ENCODE results near the gene TMEM9B. TPM values are rescaled to one million over a fixed set of nuclear protein-coding genes. Genes with fewer than 3 reads are reported as not detected.

TMEM9B gene
- total RNA-seq, 1 donor from 2014 or later: 65.2 TPM

- DNase-seq (ENCODE audit: low spot score in 2 of 2): no peak
- no peak for FAIRE-seq
These were observed 31.6 kb downstream of the TMEM9B start, which contains the start of gene C11orf16 for GRCh38 chr11:8932564-8933180. TSS of gene C11orf16 (minus strand) at chr11:8932947. CDS start at chr11:8932308, 639 bp downstream.

DNA sequence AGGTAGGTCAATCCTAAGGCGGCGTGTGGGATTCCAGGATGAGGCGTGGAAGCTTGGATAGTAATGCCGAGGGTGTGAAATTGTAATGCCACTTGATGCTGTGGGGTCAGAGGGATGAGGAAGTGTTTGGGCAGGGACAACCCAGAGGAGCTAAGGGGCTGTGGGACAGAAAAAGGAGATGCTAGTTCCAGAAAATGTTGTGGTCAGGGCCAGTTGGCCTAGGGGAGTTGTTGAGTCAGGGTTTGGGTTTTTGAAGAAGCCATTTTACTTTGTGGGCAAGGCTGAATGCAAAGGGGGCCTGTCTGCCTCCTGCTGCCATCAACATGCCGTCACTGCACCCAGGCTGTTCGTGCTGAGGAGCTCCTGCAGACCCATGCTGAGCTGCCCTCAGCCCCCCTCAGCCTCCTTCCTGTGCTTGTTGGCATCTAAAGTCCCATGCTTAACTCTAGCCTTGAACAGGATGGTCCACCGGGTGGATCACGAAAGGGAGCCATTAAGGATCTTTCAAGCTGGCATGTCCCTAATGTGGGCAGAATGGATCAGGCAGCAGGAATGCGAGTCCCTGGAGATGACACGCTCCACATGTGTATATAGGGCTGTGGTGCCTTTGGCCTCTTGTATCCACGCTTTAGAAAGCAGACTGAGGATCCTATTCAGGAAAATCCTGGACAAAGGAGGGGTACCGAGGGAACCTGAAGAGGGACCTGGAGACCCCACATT lies 33.6 kb downstream of the TMEM9B start:
- DNase-seq (ENCODE audit: low spot score in 2 of 2) (no peak), FAIRE-seq (no peak)

DNA sequence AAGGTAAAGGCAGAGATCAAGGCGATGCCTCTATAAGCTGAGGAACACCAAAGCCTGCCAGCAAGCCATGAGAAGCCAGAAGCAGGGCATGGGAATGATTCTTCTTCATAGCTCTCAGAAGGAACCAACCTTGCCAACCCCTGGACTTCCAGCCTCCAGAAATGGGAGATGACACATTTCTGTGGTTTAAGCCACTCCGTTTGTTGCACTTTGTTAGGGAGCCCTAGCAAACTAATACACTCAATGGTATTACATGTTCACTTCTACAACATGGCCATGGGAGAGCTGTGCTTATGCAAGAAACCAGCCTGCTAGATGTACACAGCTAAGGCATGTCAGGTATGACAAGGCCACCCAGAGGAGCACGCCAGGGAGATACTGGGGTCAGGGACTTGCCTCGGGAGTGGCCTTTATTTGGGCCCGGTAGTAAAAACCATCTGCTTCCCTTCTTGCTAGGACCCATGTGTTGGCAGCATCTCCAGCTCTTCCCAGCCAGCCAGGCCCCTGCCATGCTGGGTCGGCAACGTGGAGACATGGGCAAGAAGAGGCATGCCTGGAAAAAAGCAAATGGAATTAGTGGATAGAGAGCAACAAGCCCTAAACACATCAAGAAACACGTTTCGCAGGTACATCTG lies 35.1 kb downstream of the TMEM9B start:
- FAIRE-seq (no peak), DNase-seq (ENCODE audit: low spot score in 2 of 2) (no peak)

GRCh38 chr11:8928205-8928604 lies 36.0 kb downstream of the TMEM9B start:
- DNase-seq (ENCODE audit: low spot score in 2 of 2) (no peak), FAIRE-seq (no peak)

- FAIRE-seq (no peak), DNase-seq (ENCODE audit: low spot score in 2 of 2) (no peak)
These were observed 37.0 kb downstream of the TMEM9B start for GRCh38 chr11:8927233-8927632.

- FAIRE-seq (no peak), DNase-seq (ENCODE audit: low spot score in 2 of 2) (no peak)
These were observed 38.0 kb downstream of the TMEM9B start for GRCh38 chr11:8926236-8926635.

DNA sequence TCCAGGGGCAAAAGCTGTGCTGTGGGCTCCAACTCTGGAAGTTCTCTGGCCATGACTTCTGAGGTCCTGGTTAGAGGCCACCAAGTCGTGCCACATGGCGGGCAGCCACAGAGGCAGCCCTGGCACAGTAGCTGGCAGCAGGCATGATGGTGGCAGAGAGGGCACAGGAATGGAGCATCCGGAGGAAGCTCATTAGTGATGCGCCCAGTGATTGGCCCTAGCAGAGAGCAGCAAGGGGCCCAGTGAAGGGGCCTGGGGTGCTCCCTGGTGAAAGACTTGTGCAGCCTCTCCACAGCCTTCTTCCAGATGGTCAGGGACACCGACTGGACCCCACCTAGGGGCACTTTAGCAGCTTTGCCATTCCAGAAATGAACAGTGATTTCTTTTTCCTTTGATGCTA lies 38.5 kb downstream of the TMEM9B start:
- FAIRE-seq (no peak), DNase-seq (ENCODE audit: low spot score in 2 of 2) (no peak)

DNA sequence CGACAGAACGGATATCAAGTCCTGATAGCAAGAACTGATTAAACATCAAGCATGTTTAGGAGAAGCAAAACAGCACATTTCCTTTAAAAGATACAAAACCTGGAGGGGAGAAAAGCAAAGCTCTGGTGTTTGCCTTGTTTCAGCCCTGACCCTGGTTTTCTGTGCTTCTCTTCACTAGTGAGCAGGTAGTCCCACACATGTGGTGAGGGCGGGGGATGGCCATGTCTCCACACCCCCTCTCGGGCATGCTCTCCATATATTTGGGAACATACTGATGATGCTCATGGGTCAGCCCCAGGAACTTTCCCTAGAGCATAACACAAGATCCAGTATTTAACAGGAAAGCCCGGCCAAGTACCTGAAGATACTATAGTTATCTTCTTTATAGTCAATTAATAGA lies 41.6 kb downstream of the TMEM9B start:
- no peak for FAIRE-seq

GRCh38 chr11:8917157-8917825 lies 47.0 kb downstream of the TMEM9B start:
- no peak for DNase-seq (ENCODE audit: low spot score in 2 of 2)
- FAIRE-seq: no peak

More for the DNA sequence above, 41.6 kb downstream of the TMEM9B start:
- DNase-seq (ENCODE audit: low spot score in 2 of 2): no peak

GRCh38 chr11:8914661-8915018 lies 49.6 kb downstream of the TMEM9B start:
- FAIRE-seq (no peak), DNase-seq (ENCODE audit: low spot score in 2 of 2) (no peak)

- DNase-seq (ENCODE audit: low spot score in 2 of 2) (peak in 1 of 2 donors; percentile 45), FAIRE-seq (no peak)
These were observed 50.1 kb downstream of the TMEM9B start for GRCh38 chr11:8913961-8914660.

DNA sequence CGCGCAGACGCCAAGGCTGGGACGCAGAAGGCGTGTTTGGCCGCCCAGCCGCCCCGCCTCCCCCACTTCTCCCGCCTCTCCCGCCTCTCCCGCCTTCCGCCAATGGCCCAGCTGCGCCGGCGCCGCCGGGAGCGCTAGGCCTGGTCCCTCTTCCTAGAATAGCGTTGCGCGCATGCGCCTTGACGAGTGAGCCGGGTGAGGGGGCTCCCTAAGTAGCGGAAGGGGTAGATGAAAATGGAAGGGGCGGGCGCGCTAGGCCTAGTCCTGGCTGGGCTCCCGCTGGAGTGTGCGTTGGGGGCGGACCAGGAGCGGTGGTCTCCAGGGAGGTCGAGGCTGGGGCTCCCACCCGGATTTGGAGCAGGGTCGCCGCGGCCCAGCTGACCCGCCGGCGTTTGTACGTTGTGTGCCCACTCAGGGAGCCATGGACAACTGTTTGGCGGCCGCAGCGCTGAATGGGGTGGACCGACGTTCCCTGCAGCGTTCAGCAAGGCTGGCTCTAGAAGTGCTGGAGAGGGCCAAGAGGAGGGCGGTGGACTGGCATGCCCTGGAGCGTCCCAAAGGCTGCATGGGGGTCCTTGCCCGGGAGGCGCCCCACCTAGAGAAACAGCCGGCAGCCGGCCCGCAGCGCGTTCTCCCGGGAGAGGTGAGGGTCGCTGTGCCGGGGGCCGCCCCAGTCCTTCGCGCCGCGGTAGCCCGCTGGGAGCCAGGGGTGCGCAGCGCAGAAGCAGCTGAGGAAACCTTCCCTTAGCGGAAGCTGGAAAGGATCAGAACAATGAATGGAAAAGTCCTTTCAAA lies 53.0 kb downstream of the TMEM9B start, which contains the start of gene AKIP1:
AKIP1 (plus strand) TSS at position 161 of the 795 bp plus-strand sequence; CDS start at position 422, 261 bp downstream.
- DNase-seq (ENCODE audit: low spot score in 2 of 2) (peak; percentile 91 to 92), FAIRE-seq (no peak)

GRCh38 chr11:8910649-8911026 lies 53.6 kb downstream of the TMEM9B start:
- DNase-seq (ENCODE audit: low spot score in 2 of 2): no peak
- no peak for FAIRE-seq

DNA sequence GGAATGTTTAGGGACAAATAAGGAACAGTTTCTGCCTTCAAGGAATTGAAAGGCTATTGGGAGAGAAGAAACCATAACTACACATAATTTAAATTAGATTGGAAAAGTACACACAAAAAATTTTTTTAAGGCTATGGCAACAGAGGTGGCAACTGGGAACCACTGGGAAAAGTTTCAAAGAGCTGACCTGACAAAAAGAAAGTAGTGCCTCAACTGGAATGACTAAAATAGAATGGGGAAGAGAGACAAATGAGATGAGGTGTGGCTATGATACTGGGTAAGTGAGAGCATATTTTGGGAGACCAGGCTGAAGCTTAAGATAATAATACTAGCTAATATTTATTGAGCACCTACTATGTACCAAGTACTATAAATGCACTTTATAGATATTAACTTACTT lies 56.1 kb downstream of the TMEM9B start:
- DNase-seq (ENCODE audit: low spot score in 2 of 2) (no peak), FAIRE-seq (no peak)

DNA sequence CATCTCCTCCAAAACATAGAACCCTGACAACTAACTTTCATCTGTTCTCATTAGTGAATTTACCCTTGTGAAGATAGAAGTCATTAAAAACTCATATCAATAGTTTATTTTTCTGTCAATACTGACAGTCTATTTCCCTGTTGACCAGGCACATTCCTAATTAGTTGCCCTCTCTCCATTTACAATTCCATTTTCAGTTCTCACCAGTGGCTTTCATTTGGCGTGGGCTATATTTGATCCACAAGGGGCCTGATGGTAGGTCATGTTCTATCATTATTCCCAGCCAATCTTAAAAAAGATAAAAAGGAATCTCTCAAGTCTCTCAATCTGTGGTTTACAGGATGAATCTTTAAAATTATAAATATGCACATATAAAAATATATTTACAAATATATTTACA lies 57.1 kb downstream of the TMEM9B start:
- no peak for FAIRE-seq

GRCh38 chr11:8905528-8906165 lies 58.6 kb downstream of the TMEM9B start:
- no peak for DNase-seq (ENCODE audit: low spot score in 2 of 2)
- no peak for FAIRE-seq

More for the DNA sequence above, 57.1 kb downstream of the TMEM9B start:
- DNase-seq (ENCODE audit: low spot score in 2 of 2): no peak

DNA sequence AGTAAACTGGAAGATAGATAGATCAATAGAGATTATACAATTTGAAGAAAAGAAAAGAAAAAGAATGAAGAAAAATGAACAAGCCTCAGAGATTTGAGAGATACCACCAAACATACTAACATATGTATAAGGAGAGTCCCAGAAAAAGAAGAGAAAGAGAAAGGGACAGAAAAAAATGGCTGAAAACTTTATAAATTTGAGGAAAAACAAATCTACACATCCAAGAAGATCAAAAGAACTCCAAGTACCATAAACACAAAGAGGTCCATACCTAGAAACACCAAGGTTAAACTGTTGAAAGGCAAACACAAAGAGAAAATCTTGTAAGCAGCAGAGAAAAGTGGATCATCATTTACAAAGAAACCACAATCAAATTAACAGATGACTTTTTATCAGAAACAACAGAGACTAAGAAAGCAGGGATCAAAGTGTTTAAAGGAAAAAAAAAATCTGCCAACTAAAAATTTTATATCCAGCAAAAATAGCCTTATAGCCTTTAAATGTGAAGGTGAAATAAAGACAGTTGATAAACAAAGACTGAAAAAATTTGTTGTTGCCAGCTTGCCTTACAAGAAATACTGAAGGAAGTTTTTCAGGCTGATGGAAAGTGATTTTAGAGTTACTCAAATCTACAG lies 65.0 kb downstream of the TMEM9B start:
- no peak for FAIRE-seq
- no peak for DNase-seq (ENCODE audit: low spot score in 2 of 2)

All from frontal cortex (tissue), 4 donors.